HG02763 (cell line): ENCODE results near the gene SH3BP4.

Experiments
- ATAC-seq: cut with Tn5 transposase; IDR thresholded peaks from one replicate; pipeline ENCODE4 v1.9.1; 2021; ENCODE audit warnings: mild to moderate bottlenecking, moderate library complexity; ENCODE audit not compliant: unreplicated experiment

Gene SH3BP4

GRCh38 chr2:234981197-234982095 lies 29.6 kb downstream of the SH3BP4 start:
- ATAC-seq, result no peak

DNA sequence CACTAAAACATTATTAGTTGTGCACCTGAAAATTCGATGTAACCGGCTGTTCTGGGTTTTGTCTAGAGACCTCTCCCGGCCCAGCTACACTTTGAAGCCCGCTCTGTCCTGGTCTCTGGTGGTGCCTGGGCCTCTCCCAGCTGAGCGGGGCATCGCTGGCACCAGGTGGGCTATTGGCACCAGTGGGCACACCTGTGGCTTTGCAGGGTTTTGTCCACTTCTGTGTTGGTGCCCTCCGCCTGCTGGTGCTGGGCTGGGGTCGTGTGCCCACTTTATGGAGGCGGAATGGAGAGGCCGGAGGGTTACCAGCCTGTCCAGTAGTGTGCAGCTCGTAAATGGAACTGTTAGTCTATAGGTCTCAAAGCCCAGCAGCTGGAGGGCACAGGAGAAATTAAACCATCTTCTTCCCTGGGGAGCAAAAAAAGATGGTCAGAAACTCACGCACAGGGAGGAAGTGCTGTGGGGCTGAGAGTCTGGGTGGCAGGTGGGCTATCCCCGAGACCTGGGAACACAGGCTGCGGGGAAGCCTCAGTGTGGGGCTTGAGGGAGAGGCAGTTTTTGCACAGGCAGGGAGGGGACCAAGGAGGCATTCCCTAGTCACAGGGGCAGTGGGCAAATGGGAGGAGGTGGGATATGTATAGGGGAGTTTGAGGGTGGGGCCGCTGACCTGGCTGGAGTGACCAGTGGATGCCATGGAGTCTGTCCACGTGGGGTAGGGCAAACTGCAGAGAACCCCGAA lies 30.4 kb downstream of the SH3BP4 start:
- ATAC-seq, result no peak

DNA sequence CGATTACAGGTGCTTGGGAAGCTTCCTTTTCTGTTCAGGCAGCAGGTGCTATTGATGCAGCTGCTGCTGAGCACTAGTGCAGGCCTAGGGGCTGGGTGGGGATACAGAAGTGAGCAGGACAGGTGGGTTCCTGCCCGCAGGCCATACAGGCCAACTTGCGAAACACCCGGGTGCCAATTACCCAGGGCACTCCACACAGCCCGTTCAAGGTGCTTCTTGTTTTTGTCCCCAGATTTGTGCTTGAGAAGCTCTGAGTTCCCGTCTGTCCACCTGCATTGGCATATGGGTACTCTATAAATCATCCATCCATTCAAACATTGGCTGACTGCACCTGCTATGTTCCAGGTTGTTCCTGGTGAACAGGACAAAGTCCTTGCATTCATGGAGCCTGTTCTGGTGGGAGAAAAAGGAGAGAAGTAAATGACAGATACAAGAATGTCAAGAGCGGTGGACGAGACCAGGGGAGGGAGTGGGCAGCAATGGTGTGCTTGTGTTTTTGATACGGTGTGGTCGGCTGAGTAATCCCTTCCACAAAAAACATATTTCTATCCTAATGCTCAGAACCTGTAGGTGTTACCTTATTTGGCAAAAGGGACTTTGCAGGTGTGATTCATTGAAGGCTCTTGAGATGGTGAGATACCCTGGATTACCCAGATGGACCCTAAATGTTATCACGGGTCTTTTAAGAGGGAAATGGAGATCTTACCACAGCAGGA lies 31.4 kb downstream of the SH3BP4 start:
- ATAC-seq, result no peak

GRCh38 chr2:234985608-234986245 lies 33.9 kb downstream of the SH3BP4 start:
- no peak for ATAC-seq

GRCh38 chr2:234986390-234986789 lies 34.6 kb downstream of the SH3BP4 start:
- ATAC-seq, result no peak

DNA sequence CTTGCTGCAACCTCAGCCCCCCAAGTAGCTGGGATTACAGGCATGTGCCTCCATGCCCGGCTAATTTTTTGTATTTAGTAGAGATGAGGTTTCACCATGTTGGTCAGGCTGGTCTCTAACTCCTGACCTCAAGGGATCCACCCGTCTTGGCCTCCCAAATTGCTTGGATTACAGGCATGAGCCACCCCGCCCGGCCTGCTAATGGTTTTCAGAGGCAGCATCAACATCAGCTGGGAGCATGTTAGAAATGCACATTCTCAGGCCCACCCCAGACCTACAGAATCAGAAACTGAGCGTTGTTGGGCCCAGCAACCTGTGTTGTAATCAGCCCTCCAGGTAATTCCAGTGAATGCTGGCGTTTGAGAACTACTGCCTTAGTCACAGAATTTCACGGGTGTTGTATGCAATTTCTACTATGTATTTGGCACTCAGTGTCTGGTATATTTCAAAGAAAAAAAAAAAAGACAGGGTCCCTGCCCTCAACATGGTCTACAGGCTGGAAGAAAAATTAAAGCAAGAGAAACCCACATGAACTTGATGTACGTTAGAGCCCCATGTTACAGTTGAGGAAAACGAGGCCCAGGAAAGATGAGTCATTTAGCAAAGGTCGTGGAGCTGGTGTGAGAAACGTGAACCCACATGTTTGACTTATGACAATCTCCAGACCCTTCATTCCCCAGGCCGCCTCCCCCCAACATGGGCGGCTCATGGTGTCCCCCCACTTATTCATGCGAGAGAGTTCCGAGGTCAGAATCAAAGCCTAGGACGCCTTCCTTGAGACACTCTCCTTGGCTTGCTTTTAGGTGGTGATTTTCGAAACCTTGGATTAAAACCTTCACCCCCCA lies 35.3 kb downstream of the SH3BP4 start:
- no peak for ATAC-seq

DNA sequence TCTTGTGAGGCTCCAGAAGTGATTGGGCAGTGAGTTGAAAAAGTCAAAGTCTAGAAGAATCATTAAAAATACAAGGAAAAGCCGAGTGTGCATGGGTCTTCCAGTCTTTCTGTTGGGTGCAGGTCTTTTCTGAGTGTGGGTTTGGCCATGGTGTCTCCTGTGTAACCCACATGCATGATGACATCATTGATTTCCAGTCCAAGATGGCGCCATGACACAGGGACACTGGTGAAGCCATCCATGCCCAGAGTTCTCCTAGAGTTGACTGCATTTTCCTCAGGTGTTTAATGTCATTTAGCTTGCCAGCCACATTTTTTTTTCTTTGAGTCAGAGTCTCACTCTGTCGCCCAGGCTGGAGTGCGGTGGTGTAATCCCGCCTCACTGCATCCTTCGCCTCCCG lies 35.9 kb downstream of the SH3BP4 start:
- no peak for ATAC-seq

DNA sequence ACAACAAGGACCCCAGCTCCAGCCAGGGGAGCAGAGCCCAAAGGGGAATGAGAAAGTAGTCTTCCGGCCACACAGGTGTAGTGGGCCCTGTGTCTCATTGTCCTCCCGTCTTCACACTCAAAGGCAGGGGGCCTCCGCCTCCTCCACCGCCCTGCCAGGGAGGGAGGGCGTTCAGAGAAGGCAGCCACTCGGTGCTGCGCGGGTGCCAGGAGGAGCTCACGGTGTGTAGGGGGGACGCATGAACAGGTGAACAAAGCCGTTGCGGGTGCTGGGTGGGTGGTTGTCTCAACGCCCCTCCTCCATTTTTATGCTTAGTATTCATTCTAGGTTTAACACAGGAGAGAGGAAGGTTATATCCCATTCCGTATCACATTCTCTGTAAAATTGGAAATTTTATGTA lies 36.7 kb downstream of the SH3BP4 start:
- no peak for ATAC-seq

GRCh38 chr2:234989183-234989701 lies 37.4 kb downstream of the SH3BP4 start:
- ATAC-seq, result no peak

DNA sequence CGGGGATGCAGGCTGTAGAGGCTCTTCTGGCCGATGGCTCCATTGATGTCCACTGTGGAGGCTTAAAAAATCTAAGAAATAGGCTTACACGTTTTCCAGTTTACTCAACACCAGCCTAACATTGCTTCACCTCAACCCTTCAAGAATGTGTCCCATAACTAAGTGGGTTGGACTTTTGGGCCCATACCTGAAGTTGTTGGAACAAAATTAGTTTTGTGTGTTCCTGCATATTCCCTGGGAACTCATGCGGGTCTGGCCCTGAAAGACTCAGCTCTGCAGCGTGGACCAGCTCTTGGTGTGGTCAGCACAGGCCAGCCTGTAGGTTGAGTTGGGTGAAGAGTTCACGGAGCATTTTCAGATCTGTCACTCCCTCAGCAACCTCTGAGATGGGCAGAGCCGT lies 38.5 kb downstream of the SH3BP4 start:
- no peak for ATAC-seq

GRCh38 chr2:234991290-234991689 lies 39.5 kb downstream of the SH3BP4 start:
- no peak for ATAC-seq

- no peak for ATAC-seq
Measured at GRCh38 chr2:234991793-234992192, 40.0 kb downstream of the SH3BP4 start.

GRCh38 chr2:234992196-234992595 lies 40.4 kb downstream of the SH3BP4 start:
- no peak for ATAC-seq

- no peak for ATAC-seq
Measured at GRCh38 chr2:234992624-234993349, 41.0 kb downstream of the SH3BP4 start.

DNA sequence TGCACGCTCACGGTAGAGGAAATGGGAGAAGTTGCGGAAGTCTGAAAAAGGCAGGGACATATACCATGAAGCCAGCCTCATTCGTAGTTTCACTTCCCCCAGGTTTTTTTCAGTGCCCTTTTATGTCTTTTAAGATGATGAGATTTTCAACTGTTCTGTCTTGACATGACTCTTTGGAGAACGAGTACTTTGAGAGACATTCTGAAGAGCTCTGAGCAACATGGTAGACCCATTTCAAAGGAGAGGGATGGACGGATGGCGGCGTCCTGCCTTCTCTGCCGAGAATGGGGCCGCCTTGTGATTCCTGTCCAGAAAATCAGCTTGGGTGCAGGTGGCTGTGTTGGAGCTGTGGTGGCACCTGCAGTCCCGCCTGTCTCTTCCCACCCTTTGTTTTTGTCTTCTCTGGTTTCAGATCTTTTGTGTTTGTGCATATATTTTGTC lies 41.7 kb downstream of the SH3BP4 start:
- no peak for ATAC-seq

- ATAC-seq, result no peak
Measured at GRCh38 chr2:234994438-234995321, 42.9 kb downstream of the SH3BP4 start.

DNA sequence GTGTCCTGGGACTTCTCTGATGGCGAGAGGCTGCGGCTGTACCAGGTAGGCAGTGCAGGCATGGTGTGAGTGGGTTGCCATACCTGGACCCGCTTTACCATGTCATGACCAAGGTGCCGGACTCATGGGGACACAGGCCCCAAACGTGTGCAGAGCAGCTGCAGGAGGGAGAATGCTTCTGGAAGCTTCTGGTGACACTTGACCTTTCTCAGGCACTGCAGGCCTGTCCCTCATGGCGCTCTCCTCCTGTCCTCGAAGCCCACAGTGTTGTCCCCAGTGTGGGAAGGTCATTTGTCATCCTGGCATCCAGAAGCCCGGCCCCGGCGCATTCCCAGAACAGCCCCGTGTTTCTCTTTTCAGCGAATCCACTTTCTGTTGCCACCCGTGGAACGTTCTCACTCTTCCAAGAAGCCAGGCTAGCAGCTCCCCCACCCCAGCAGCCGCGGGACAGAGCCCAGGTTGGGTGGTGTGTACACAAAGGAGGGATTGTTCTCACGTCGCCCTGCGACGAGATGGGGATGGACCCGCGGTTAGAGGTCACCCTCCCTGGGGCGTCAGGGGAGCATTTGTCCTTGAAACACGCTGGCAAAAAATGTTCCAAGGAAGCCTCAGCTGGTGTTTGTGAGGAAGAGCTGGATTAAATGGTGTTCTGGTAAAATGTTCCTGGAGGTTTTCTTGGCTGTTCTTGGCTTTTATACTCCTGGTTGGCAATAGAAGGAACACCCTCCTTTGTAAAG lies 43.7 kb downstream of the SH3BP4 start:
- no peak for ATAC-seq
